Choroid plexus epithelial cell (primary cell): ENCODE data around the gene CDH10.

Experiments
- DNase-seq: peaks from one replicate; pipeline ENCODE4 v3.0.0-alpha.2; 2010; ENCODE audit warnings: low read depth
- H3K4me3 ChIP-seq: 2 replicates; pipeline ENCODE4 v1.5.1; 2011; ENCODE audit warnings: low read depth, mild to moderate bottlenecking, control low read depth, low read length, moderate library complexity
- TF ChIP-seq, protein P1 (sequence below): conservative IDR thresholded peaks from 2 replicates; pipeline ENCODE4 v1.5.1; 2011; ENCODE audit warnings: low read depth, mild to moderate bottlenecking, control low read depth, inconsistent platforms, low read length, moderate library complexity

Gene CDH10

DNA sequence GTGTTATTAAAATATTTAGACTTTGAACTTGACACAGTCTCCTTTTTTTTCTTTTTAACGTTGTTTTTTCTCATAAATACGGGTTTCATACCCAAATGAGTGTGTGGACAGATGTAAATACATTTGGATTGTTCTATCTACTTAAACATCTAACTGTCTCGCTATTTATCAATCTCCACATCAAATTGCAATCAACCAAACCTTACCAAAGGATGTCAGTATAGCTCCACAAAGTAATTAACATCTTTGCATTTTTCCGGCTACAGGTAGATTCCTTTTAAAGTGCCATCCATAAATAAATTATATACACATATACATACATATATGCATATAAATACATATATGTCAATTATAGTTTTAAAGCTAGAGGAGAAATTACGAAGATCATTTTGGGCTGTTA is 705 bp upstream of the CDH10 start:
- H3K4me3 ChIP-seq, result no peak overlapping the region
- no peak for DNase-seq
- TF ChIP-seq, protein P1, sequence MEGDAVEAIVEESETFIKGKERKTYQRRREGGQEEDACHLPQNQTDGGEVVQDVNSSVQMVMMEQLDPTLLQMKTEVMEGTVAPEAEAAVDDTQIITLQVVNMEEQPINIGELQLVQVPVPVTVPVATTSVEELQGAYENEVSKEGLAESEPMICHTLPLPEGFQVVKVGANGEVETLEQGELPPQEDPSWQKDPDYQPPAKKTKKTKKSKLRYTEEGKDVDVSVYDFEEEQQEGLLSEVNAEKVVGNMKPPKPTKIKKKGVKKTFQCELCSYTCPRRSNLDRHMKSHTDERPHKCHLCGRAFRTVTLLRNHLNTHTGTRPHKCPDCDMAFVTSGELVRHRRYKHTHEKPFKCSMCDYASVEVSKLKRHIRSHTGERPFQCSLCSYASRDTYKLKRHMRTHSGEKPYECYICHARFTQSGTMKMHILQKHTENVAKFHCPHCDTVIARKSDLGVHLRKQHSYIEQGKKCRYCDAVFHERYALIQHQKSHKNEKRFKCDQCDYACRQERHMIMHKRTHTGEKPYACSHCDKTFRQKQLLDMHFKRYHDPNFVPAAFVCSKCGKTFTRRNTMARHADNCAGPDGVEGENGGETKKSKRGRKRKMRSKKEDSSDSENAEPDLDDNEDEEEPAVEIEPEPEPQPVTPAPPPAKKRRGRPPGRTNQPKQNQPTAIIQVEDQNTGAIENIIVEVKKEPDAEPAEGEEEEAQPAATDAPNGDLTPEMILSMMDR, result no peak

DNA sequence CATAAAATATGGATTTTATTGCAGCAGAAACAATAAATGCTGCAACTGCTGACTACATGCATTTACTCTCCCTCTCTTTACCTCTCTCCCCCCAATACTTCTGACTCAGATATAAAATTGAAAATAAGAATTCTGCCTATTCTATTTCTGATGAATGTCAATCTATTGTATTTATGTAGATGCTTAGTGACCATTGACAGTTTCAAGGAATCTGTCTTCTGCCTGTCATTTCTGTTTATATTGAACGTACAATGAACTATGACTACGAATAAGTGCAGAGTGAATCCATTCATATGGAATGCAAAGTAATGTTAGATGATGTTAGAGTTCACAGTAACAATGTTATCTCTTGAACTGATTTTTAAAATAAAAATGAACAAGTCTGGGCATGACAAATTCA is 898 bp downstream of the CDH10 start:
- no peak overlapping the region for H3K4me3 ChIP-seq
- TF ChIP-seq, protein P1, result no peak
- no peak for DNase-seq

DNA sequence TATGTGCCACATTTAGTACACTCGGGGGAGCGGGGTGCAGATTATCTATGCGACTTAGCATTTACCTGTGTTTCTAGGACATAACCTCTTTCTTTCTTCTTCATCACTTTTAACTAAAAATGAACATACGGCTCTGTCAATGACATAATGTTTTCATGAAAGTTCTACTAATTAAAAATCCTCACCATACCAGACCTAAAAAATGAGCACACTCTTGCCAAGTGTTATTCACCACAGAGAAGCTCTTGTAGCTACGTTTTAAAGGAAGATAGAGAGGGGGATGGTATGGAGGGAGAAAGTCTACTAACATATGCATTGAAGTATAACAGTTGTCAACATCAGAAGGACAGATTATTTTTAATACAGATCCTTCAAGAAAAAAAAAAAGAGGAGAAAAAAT is 1.6 kb downstream of the CDH10 start:
- TF ChIP-seq, protein P1, result no peak
- no peak overlapping the region for H3K4me3 ChIP-seq
- no peak for DNase-seq

DNA sequence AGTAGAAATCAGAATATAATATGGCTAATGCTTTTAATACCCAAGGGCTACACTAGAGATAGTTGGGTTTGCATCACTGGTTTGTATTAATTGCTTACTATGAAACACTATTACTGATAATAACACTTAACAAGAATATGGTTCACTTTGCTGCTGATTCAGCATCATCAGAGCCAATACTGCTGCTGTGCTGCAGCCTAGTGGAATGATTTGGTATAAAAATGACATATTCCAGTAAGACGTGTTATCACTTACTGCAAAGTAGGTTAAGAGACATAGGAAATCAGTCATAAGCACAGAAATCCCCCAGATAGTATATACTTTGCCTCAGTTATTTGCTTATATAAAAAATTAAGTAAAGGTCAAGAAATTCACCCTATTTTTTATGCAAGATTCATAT is 2.8 kb downstream of the CDH10 start:
- TF ChIP-seq, protein P1, result peak; percentile 54
- H3K4me3 ChIP-seq, result no peak overlapping the region
- DNase-seq, result peak; percentile 38

- DNase-seq, result no peak
- H3K4me3 ChIP-seq, result no peak overlapping the region
- TF ChIP-seq, protein P1, result no peak
These were observed 9.6 kb downstream of the CDH10 start for GRCh38 chr5:24635209-24635608.

GRCh38 chr5:24633715-24634325 is 11.0 kb downstream of the CDH10 start:
- TF ChIP-seq, protein P1, result peak; percentile 48
- no peak overlapping the region for H3K4me3 ChIP-seq
- DNase-seq, result peak; percentile 58

DNA sequence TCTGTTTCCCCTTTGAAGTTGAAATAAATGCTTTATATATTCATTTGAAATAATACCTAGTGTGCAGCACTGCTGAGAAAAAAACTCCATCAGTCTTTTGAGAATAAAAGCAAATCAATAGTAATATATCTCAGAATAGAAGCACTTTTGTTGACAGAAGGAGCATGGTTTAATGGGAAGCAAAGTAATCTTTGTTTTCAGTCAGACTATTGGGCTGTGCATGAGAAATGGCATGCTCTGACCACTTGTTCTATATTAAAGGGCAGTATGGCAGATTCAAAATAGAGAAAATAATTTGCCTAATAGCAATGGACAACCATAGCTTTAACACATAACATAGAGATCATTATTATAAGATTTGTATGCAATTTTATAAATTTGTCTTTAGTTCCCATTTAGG is 12.4 kb downstream of the CDH10 start:
- H3K4me3 ChIP-seq, result no peak overlapping the region
- TF ChIP-seq, protein P1, result no peak
- no peak for DNase-seq
